ENCODE measurements around the gene UBE2E3.

DNA sequence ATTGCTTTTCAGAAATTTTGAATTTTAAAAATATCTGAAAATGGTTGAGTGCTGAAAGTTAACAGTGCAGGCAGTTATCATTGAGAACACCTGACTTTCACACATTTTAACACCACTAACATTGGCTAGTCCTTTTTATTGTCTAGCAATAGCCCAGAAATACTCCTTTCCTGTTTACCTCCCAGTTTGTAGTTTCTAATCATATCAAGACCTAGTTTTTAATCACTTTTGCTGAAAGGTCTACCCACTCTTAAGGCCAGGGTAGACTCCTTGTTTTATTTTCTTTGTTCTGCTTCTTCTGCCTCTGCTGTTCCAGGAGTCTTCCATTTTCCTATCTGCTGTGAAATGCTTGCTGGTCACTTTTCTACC lies 72.1 kb downstream of the UBE2E3 start:
- TF ChIP-seq, protein P1, sequence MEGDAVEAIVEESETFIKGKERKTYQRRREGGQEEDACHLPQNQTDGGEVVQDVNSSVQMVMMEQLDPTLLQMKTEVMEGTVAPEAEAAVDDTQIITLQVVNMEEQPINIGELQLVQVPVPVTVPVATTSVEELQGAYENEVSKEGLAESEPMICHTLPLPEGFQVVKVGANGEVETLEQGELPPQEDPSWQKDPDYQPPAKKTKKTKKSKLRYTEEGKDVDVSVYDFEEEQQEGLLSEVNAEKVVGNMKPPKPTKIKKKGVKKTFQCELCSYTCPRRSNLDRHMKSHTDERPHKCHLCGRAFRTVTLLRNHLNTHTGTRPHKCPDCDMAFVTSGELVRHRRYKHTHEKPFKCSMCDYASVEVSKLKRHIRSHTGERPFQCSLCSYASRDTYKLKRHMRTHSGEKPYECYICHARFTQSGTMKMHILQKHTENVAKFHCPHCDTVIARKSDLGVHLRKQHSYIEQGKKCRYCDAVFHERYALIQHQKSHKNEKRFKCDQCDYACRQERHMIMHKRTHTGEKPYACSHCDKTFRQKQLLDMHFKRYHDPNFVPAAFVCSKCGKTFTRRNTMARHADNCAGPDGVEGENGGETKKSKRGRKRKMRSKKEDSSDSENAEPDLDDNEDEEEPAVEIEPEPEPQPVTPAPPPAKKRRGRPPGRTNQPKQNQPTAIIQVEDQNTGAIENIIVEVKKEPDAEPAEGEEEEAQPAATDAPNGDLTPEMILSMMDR (conservative IDR thresholded peaks at IDR 0.05; ENCODE audit: low read depth in 2 of 2): no peak
- TF ChIP-seq POLR2AphosphoS5 (IDR thresholded peaks at IDR 0.05; ENCODE audit: low read depth) (no peak), ZNF114 (CRISPR knock-in tag; IDR thresholded peaks at IDR 0.05) (no peak)
- TF ChIP-seq, protein P2, sequence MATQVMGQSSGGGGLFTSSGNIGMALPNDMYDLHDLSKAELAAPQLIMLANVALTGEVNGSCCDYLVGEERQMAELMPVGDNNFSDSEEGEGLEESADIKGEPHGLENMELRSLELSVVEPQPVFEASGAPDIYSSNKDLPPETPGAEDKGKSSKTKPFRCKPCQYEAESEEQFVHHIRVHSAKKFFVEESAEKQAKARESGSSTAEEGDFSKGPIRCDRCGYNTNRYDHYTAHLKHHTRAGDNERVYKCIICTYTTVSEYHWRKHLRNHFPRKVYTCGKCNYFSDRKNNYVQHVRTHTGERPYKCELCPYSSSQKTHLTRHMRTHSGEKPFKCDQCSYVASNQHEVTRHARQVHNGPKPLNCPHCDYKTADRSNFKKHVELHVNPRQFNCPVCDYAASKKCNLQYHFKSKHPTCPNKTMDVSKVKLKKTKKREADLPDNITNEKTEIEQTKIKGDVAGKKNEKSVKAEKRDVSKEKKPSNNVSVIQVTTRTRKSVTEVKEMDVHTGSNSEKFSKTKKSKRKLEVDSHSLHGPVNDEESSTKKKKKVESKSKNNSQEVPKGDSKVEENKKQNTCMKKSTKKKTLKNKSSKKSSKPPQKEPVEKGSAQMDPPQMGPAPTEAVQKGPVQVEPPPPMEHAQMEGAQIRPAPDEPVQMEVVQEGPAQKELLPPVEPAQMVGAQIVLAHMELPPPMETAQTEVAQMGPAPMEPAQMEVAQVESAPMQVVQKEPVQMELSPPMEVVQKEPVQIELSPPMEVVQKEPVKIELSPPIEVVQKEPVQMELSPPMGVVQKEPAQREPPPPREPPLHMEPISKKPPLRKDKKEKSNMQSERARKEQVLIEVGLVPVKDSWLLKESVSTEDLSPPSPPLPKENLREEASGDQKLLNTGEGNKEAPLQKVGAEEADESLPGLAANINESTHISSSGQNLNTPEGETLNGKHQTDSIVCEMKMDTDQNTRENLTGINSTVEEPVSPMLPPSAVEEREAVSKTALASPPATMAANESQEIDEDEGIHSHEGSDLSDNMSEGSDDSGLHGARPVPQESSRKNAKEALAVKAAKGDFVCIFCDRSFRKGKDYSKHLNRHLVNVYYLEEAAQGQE (IDR thresholded peaks at IDR 0.05; ENCODE audit: unreplicated experiment): no peak

Data from GM23338 (cell line).